Adrenal gland (tissue), 12 donors: ENCODE results near the gene RETN. TPM values are rescaled to one million over a fixed set of nuclear protein-coding genes. Genes with fewer than 3 reads are reported as not detected.

ENCODE experiments used
- DNase-seq, 7 donors: peaks; one replicate each; pipeline ENCODE4 v3.0.0-alpha.2; 2019 to 2020
- H3K27ac ChIP-seq, 5 donors: fragments of 200-600 bp; sonication (generic) in 4 of 5; 1 replicate in 3 of 5; 2 replicates in 2 of 5; pipeline versions ENCODE4 v1.5.1 to v1.8.0; 2016 to 2020; ENCODE audit warnings: mild to moderate bottlenecking in 1 of 5
- H3K27me3 ChIP-seq: fragments of 200-600 bp; 2 replicates; pipeline ENCODE4 v1.8.0; 2021
- H3K36me3 ChIP-seq, 2 donors: fragments of 200-600 bp; replicated peaks in 1 of 2; 1 replicate in 1 of 2; 2 replicates in 1 of 2; pipeline versions ENCODE4 v1.5.1 to v1.8.0; 2018 to 2022
- H3K4me1 ChIP-seq, 2 donors: fragments of 200-600 bp; replicated peaks in 1 of 2; 1 replicate in 1 of 2; 2 replicates in 1 of 2; pipeline versions ENCODE4 v1.5.1 to v1.8.0; 2018 to 2021
- H3K4me3 ChIP-seq, 4 donors: fragments of 200-600 bp; sonication (generic) in 3 of 4; one replicate each; pipeline ENCODE4 v1.5.1; 2016 to 2018
- H3K9me3 ChIP-seq, 3 donors: fragments of 200-600 bp; sonication (generic) in 1 of 3; replicated peaks in 1 of 3; 1 replicate in 2 of 3; 2 replicates in 1 of 3; pipeline versions ENCODE4 v1.5.1 to v1.8.0; 2016 to 2021
- POLR2A ChIP-seq, 2 donors: fragments of 450-650 bp; IDR thresholded peaks; one replicate each; pipeline ENCODE4 v1.6.1; 2017; ENCODE audit warnings: antibody characterized with exemption in 2 of 2, mild to moderate bottlenecking in 2 of 2, moderate library complexity in 1 of 2
- WGBS, 4 donors: extraction: QIAGEN DNeasy Blood & Tissue Kit in 2 of 4; methylation state at CpG; one replicate each; pipeline versions ENCODE4 v1.1.5 to v1.1.7; 2013 to 2017; 5-methylcytosine and 5-hydroxymethylcytosine counted together
- intact Hi-C, 2 donors: fragments of 100-400 bp; cut with DNase I; formaldehyde crosslinking; loops; one replicate each; pipeline versions ENCODE4 v1.14.1 to v1.15.0; 2022 to 2023
- polyA plus RNA-seq, 3 donors: library from polyadenylated mRNA; stranded (reverse); fragments of 200-250 nt in 2 of 3; fragments of 350-450 nt in 1 of 3; fragmentation: Illumina TruSeq in 1 of 3; extraction: RNeasy Lipid Tissue Mini Kit (QIAGEN cat#74804) in 1 of 3; gene quantifications; one replicate each; pipeline ENCODE4 v1.2.3, GENCODE V29; 2013 to 2014
- total RNA-seq, 9 donors: library from RNA; depleted of rRNA in 4 of 9; stranded (reverse); fragments of >200 nt in 4 of 9; fragments of 120-200 nt in 1 of 9; fragmentation: NEBNext Ultra II Directional in 1 of 9; extraction: Animal tissue kit (Norgen Biotek cat#: 25700) in 1 of 9; gene quantifications; one replicate each; pipeline versions ENCODE4 v1.1.0 to v1.2.4, GENCODE V29; 2013 to 2023
- TF ChIP-seq, protein P1 (sequence below), 6 experiments: fragments of 450-650 bp in 4 of 6; fragments of 200-600 bp in 2 of 6; sonication (generic) in 1 of 6; IDR thresholded peaks; 1 replicate in 5 of 6; 2 replicates in 1 of 6; pipeline versions ENCODE4 v1.5.1 to v1.8.0; 2016 to 2021; ENCODE audit warnings: antibody characterized with exemption in 6 of 6, mild to moderate bottlenecking in 2 of 6, moderate library complexity in 1 of 6
- donor health status: healthy with polysubstance abuse.
- donor health status: Bipolar disorder and iron deficiency.
- donor health status: DM: yes; HTN: yes; CAD: no.
- donor health status: DM: no; HTN: no; CAD: no.
- donor health status: DM: no; HTN: no; CAD: no.
- donor health status: DM: yes; HTN: yes; CAD: no.

Gene RETN
- total and polyA plus RNA-seq, 12 donors, result 0.54 to 42.9 (median 0.78) TPM; not detected in 5

DNA sequence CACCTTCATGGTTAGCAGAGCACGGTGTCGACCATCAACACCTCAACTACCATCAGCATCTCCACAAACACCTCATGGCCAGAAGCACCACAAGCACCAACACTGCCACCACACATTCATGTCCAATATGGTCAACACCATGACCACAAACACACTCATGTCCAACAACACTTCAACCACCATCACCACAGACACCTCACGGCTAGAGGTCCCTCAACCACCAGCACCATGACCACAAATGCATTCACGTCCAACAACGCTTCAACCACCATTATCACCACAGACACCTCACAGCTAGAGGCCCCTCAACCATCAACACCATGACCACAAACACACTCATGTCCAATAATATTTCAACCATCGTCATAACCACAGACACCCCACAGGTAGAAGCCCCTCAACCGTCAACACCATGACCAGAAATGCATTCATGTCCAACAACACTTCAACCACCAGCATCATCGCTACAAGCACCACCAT, 22.0 kb downstream of the RETN start:
- intact Hi-C loops, result no loop called here
- TF ChIP-seq, protein P1, sequence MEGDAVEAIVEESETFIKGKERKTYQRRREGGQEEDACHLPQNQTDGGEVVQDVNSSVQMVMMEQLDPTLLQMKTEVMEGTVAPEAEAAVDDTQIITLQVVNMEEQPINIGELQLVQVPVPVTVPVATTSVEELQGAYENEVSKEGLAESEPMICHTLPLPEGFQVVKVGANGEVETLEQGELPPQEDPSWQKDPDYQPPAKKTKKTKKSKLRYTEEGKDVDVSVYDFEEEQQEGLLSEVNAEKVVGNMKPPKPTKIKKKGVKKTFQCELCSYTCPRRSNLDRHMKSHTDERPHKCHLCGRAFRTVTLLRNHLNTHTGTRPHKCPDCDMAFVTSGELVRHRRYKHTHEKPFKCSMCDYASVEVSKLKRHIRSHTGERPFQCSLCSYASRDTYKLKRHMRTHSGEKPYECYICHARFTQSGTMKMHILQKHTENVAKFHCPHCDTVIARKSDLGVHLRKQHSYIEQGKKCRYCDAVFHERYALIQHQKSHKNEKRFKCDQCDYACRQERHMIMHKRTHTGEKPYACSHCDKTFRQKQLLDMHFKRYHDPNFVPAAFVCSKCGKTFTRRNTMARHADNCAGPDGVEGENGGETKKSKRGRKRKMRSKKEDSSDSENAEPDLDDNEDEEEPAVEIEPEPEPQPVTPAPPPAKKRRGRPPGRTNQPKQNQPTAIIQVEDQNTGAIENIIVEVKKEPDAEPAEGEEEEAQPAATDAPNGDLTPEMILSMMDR (IDR thresholded peaks at IDR 0.05), result no peak
- TF ChIP-seq POLR2A (IDR thresholded peaks at IDR 0.05), result no peak
- Histone ChIP-seq H3K9me3 (no peaks in the 10 kb centered on the region), H3K4me1 (no peaks in the 10 kb centered on the region), H3K27me3 (no peaks in the 10 kb centered on the region), H3K4me3 (no peak overlapping the region), H3K27ac (no peak overlapping the region), H3K36me3 (no peaks in the 10 kb centered on the region)
- 80 to 85% (median 83%) methylated on average over 7 to 8 of the region's 8 CpGs for WGBS, 4 donors
- no peak for DNase-seq

DNA sequence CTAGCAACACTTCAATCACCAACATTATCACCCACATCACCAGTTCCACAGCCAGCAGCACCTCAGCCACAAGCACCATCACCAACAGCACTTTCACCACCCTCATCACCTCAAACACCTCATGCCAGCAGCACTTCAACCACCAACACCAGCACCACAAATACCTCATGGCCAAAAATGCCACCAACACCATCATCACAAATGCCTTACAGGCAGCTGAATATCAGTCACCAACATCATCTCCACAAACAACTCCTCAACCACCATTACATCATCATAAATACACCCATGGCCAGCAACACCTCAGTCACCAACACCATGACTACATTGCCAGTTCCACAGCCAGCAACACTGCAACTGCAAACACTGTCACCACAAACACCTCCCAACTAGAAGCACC, 22.6 kb downstream of the RETN start:
- H3K36me3 ChIP-seq, result no peaks in the 10 kb centered on the region
- no peaks in the 10 kb centered on the region for H3K27me3 ChIP-seq
- intact Hi-C loops, result no loop called here
- H3K27ac ChIP-seq, result no peak overlapping the region
- H3K9me3 ChIP-seq, result no peaks in the 10 kb centered on the region
- no peak for DNase-seq
- H3K4me3 ChIP-seq, result no peak overlapping the region
- TF ChIP-seq POLR2A (IDR thresholded peaks at IDR 0.05), result no peak
- TF ChIP-seq, protein P1 (IDR thresholded peaks at IDR 0.05), result no peak
- no peaks in the 10 kb centered on the region for H3K4me1 ChIP-seq

DNA sequence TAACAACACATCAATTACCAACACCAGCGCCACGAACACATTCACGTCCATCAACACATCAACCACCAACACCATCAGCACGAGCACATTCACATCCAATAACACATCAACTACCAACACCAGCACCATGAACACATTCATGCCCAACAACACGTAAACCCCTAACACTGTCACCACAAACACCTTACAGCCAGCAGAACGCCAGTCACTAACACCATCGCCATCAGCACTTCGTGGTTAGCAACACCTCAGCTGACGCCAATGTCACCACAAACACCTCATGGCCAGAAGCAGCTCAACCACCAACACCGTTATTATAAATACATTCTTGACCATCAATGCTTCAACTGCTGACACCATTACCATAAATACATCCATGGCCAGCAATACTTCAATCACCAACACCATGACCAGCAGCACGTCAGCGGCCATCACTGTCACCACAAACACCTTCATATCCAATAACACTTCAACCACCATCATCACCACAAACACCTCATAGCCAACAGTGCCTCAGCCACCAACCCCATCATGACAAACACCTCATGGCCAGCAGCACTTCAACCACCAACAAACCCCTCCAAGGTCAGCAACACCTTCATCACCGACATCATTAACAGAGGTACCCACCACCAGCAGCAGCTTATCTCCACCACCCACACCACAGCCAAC, 23.7 kb downstream of the RETN start:
- WGBS, 4 donors, result 63 to 90% (median 69%) methylated on average over 13 of the region's 13 CpGs
- intact Hi-C loops, result no loop called here
- H3K4me1 ChIP-seq, result no peaks in the 10 kb centered on the region
- no peak overlapping the region for H3K27ac ChIP-seq
- no peaks in the 10 kb centered on the region for H3K27me3 ChIP-seq
- H3K36me3 ChIP-seq, result no peaks in the 10 kb centered on the region
- TF ChIP-seq, protein P1 (IDR thresholded peaks at IDR 0.05), result no peak
- TF ChIP-seq POLR2A (IDR thresholded peaks at IDR 0.05), result no peak
- H3K9me3 ChIP-seq, result no peaks in the 10 kb centered on the region
- no peak overlapping the region for H3K4me3 ChIP-seq
- DNase-seq, result no peak

DNA sequence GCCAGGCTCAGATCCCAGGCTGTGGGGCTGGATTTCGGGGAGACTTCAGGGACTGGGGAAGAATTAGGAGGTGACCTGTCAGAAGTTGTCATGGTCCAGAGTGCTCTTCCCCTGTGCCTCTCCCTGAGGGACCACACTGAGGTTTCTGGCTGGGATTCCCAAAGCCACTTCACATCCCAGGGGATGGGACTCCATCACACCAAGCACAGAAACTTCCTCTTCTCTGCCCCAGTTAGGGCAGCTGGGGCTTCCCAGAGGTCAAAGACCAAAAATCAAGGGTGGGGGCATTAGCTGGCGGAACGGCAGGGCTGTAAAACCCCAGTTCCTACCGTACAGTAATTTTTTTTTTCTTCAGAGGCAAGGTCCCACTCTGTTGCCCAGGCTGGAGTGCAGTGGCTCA, 25.6 kb downstream of the RETN start:
- TF ChIP-seq POLR2A (IDR thresholded peaks at IDR 0.05), result no peak
- TF ChIP-seq, protein P1 (IDR thresholded peaks at IDR 0.05), result no peak
- H3K36me3 ChIP-seq, result no peaks in the 10 kb centered on the region
- 53 to 62% (median 60%) methylated on average over 3 to 4 of the region's 4 CpGs for WGBS, 4 donors
- H3K4me3 ChIP-seq, result no peak overlapping the region
- DNase-seq, result no peak
- H3K9me3 ChIP-seq, result no peaks in the 10 kb centered on the region
- H3K4me1 ChIP-seq, result no peaks in the 10 kb centered on the region
- intact Hi-C loops, result no loop called here
- H3K27ac ChIP-seq, result no peak overlapping the region
- peaks cover 5% of the 10 kb centered on the region for H3K27me3 ChIP-seq
